ENCODE measurements around the gene CD300H.

DNA sequence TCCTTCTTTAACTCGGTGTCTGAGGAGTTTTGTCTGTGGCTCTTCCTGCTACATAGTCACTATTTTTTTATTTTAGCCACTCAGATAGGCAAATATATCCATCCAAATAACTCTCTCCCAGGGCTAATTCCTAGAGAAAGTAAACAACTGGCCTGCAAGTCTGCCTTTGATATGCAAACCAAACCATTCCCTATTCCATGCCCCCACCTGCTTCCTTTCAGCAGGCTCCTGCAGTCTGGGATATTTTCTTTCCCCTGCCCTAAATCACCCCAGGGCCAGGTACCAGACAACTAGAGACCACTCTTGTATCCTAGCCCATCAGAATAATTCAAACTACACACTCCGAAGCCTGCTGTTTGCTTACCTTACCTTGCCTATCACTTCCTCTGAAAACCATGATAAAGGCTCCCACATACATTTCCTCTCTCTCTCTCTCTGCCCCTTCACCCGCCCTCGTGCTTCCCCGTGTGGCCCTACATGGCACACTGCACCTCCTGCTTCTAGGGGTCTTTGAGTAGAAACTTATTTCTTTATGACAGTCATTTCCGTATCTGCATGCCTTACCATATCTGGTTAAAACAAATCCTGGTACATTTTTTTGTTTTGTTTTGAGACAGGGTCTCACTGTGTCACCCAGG is 8.3 kb downstream of the CD300H start:
- TF ChIP-seq, protein P1, sequence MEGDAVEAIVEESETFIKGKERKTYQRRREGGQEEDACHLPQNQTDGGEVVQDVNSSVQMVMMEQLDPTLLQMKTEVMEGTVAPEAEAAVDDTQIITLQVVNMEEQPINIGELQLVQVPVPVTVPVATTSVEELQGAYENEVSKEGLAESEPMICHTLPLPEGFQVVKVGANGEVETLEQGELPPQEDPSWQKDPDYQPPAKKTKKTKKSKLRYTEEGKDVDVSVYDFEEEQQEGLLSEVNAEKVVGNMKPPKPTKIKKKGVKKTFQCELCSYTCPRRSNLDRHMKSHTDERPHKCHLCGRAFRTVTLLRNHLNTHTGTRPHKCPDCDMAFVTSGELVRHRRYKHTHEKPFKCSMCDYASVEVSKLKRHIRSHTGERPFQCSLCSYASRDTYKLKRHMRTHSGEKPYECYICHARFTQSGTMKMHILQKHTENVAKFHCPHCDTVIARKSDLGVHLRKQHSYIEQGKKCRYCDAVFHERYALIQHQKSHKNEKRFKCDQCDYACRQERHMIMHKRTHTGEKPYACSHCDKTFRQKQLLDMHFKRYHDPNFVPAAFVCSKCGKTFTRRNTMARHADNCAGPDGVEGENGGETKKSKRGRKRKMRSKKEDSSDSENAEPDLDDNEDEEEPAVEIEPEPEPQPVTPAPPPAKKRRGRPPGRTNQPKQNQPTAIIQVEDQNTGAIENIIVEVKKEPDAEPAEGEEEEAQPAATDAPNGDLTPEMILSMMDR (IDR thresholded peaks at IDR 0.05): no peak
- no peak for TF ChIP-seq POLR2A (IDR thresholded peaks at IDR 0.05)
